ENCODE data around the gene RNF5. TPM values are rescaled to one million over a fixed set of nuclear protein-coding genes. Genes with fewer than 3 reads are reported as not detected.
A peak's percentile ranks its signal among the peaks of the same experiment; 100 is the strongest.

Gene RNF5
- total and polyA plus RNA-seq, 9 of the 15 experiments (the other 6 are each of a cell fraction or from before 2014, with no cell fraction given), result 62.2 to 245 (median 129) TPM

GRCh38 chr6:32153564-32154513, 24.4 kb upstream of the RNF5 start, which contains the start of gene PPT2 (continued):
- TF ChIP-seq FIP1L1 (IDR thresholded peaks at IDR 0.05; ENCODE audit: low read depth, low read length, poor library complexity, severe bottlenecking) (no peak), HLTF (IDR thresholded peaks at IDR 0.05) (no peak; the same call in 1 of the 2 replicates), NBN (IDR thresholded peaks at IDR 0.05; ENCODE audit: low read depth) (peak; percentile 81), ZNF766 (CRISPR knock-in tag; conservative IDR thresholded peaks at IDR 0.05) (0 out of 2 replicates have a peak, but pooled peaks have one; percentile 16), POLR2AphosphoS2 (IDR thresholded peaks at IDR 0.05; ENCODE audit: low read length) (peak; percentile 11; the same call in 1 of the 2 replicates), PTBP1 (IDR thresholded peaks at IDR 0.05; ENCODE audit: low read depth, low read length) (no peak), ARID2 (IDR thresholded peaks at IDR 0.05) (peak; percentile 7; the same call in 1 of the 2 replicates), EP400 (IDR thresholded peaks at IDR 0.05) (peak; percentile 92; the same call in 1 of the 2 replicates), PATZ1 (CRISPR knock-in tag; IDR thresholded peaks at IDR 0.05; ENCODE audit: borderline replicate concordance) (no peak), ZNF253 (CRISPR knock-in tag; conservative IDR thresholded peaks at IDR 0.05) (no peak), MAZ (CRISPR knock-in tag; conservative IDR thresholded peaks at IDR 0.05 in 1 of 2, IDR thresholded peaks at IDR 0.05 in 1 of 2) (peak in 1 of 2 experiments; percentile 72), RAD21 (CRISPR knock-in tag; conservative IDR thresholded peaks at IDR 0.05 in 1 of 2, IDR thresholded peaks at IDR 0.05 in 1 of 2) (peak; percentile 15 to 30; a peak in 3 of 4 replicates)
- TF ChIP-seq, protein P1, sequence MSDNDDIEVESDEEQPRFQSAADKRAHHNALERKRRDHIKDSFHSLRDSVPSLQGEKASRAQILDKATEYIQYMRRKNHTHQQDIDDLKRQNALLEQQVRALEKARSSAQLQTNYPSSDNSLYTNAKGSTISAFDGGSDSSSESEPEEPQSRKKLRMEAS (CRISPR knock-in tag; IDR thresholded peaks at IDR 0.05), result no peak
- TF ChIP-seq, protein P2, sequence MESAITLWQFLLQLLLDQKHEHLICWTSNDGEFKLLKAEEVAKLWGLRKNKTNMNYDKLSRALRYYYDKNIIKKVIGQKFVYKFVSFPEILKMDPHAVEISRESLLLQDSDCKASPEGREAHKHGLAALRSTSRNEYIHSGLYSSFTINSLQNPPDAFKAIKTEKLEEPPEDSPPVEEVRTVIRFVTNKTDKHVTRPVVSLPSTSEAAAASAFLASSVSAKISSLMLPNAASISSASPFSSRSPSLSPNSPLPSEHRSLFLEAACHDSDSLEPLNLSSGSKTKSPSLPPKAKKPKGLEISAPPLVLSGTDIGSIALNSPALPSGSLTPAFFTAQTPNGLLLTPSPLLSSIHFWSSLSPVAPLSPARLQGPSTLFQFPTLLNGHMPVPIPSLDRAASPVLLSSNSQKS (CRISPR knock-in tag; IDR thresholded peaks at IDR 0.05), result no peak

Data from K562 (cell line).